ENCODE data around the gene LIMA1.
"Not testable (repeated sequence)": the region's sequence is repeated elsewhere in the genome, so short reads cannot be mapped to it uniquely, and the experiment has no call there.

Gene LIMA1

DNA sequence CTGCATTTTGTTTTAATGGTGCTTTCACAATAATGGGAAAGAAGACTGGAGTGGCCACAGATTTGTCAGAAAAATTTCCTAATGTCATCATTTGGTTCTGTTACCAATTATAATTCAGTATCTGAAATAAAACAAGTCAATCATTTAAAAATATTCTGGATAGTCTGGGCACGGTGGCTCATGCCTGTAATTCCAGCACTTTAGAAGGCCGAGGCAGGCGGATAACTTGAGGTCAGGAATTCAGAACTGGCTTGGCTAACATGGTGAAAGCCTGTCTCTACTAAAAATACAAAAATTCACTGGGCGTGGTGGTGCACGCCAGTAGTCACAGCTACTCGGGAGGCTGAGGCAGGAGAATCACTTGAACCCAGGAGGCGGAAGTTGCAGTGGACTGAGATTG is 4.0 kb upstream of the LIMA1 start:
- no peak for DNase-seq (ENCODE audit: low read depth in 1 of 2, low spot score in 1 of 2)

DNA sequence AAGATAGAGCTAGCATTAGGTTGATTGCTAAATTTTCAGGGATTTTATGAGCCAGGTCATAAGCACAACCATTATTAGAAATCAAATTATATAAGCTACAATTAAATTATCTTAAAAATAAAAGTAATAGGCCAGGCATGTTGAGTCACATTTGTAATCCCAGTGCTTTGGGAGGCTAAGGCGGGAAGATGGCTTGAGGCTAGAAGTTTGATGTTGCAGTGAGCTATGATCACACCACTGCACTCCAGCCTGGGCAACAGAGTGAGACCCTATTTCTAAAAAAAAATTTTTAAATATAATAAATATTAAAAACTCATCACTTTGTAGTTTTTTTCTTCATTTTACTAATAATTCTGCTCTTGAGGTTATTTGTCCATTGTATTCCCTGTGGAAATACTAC is 1.9 kb upstream of the LIMA1 start:
- DNase-seq (ENCODE audit: low read depth in 1 of 2, low spot score in 1 of 2), result no peak

DNA sequence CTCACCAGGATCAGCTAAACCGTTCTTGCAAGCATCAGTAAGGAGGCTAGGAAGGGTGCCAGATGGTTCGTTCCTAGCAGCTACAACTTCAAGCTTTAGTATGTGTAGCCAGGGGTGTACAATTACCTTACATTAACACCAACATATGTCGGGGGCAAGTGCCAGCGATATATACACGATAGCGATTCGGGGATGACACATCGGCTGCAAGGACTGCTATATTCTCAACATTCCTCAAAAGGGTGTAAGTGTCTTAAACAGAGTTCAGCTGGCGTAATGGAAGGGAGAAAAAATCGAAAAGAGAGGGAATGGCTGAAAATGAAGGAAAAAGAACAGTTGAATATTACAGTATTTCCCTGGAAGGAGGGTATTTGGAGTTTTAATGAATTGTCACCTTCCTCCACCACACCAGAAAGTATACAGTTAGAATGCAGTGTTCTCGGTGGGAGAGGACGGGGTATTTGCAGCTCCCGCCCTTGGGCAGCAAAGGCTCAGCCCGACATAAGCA is 545 bp downstream of the LIMA1 start:
- no peak for DNase-seq (ENCODE audit: low read depth in 1 of 2, low spot score in 1 of 2)

DNA sequence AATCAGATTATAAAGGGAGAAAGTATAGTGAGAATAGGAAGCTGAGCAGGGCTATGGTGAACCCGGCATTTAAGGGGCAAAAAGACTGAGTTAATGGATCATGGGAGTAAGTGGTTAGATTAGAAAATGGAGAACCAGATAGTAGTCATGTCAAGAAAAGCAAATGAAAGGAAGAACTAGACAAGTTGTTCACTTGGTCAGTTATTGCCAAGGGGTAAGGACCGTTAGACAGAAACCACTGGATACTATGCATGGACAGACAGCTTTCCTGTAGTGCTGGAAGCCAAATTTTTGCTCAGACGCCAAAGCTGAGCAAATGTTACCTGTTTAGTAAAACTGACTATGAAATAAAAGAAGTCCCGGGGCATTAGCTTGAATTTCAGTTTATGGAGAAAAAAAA is 3.8 kb downstream of the LIMA1 start:
- DNase-seq (ENCODE audit: low read depth in 1 of 2, low spot score in 1 of 2), result no peak

DNA sequence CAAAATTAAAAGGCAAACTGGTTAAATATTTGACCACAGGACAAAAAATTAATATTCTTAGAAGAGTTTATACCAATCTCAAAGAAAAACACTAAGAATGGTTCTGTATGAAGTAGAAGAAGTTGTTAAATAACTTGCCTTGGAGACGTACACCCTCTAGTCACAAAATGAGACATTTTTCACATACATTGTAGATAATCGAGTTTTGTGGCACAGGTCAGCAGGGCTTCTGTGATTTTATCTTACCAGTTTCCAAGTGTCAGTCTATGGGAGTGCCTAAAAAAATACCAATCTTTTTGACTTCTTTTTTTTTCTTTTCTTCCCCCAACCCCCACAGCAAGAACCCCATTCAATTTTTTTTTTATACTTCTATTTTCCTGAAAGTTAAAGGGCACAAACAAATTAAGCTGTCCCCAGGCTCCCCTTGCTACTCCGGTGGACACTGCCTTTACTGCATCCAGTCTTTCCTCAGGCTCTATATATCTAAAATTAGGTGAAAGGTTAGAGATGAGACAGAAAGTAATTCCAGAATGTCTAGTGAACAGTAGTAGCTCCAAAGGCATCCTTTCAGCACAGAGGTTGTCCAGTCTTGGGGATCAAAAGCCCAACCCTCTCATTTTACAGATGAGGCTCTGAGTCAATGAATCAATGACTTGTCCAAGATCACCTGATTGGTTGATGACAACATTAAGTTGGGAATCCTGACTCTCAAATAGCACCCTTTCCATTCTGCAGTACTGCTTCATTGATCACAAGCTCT is 6.2 kb downstream of the LIMA1 start:
- no peak for DNase-seq (ENCODE audit: low read depth in 1 of 2, low spot score in 1 of 2)

DNA sequence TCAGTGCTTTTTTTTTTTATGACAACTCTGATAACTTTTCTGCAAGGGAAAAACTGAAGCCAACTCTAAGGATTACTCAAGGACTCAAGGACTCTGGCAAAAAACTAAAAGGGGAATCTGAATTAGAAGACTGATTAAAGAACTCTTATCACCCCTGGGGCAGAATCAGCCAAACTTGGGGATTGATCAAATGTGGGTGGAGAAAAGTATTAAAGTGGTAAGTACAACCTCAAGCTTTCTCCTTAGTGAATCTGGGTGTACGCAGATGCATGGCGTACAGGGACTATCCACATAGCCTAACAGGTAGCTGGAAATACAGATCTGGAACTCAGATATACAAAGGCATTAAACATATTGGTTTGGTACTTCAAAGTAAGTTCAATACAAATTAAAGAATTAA is 7.3 kb downstream of the LIMA1 start:
- no peak for DNase-seq (ENCODE audit: low read depth in 1 of 2, low spot score in 1 of 2)

DNA sequence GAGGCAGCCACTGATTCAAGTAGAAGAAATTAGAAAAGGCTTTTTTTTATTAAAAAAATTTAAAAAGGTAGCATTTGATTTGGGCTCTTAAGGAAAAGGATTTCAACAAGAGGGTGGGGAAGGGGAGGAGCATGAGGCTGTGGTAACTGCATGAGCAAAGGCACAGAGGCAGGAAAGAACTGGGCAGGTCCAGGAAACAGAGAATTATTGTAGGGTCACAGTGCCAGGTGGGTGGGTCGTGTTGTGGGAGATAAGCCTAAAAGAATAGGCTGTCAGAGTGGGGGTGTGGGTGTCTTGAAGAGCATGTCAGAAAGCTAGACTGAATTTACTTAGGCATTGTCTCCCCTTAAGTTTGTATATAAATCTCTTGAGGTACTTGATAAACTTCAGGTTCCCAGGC is 7.8 kb downstream of the LIMA1 start:
- no peak for DNase-seq (ENCODE audit: low read depth in 1 of 2, low spot score in 1 of 2)

DNA sequence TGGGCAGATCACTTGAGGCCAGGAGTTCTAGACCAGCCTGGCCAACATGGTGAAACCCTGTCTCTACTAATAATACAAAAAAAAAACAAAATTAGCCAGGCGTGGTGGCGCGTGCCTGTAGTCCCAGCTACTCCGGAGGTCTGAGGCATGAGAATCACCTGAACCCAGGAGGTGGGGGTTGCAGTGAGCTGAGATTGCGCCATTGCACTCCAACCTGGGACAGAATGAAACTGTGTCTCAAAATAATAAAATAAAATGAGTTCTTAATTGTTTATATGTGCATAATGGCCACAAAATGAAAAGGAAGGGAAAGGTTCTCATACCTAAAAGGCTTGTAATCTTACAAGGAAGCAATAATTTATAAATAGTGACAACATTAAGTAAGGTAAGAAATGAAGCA is 8.2 kb downstream of the LIMA1 start:
- DNase-seq (ENCODE audit: low read depth in 1 of 2, low spot score in 1 of 2), result not testable (repeated sequence)

DNA sequence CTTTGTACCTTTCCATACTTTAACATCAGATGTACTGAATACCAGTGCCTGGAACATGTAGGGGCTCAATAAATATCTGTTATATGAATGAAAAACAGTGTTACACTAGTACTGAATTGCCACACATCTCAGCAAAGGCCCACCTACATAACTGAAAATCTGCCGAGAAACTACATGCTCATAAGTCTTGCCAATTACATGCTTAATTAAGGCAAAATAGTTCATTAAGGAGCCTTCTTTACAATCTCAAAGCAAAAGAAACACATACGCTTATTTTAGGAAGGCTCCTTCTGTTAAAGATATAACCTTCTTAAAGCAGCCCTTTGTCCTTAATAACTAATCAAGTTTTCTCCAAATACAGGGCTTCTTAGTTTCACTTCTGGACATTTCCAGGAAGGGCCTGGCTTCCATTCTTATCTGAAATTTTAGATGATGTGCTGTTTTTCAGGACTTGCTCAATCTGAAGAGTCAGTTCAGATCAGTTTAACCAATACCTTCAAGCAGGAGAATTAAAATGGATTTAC is 11.5 kb downstream of the LIMA1 start:
- DNase-seq (ENCODE audit: low read depth in 1 of 2, low spot score in 1 of 2), result no peak

DNA sequence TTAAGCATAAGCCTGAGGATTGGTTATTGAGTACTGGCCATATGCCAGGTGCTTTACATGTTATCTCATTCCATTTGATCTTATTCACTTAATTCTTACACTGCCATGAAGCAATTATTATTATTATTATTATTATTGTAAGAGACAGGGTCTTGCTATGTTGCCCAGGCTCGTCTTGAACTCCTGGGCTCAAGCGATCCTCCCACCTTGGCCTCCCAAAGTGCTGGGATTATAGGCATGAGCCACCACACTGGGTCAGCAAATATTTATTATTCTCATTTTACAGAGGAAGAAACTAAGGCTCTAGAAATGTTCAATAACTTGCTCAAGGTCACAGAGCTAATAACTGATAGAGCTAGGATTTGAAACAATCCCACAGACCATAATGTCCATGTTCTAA is 14.8 kb downstream of the LIMA1 start:
- DNase-seq (ENCODE audit: low read depth in 1 of 2, low spot score in 1 of 2), result no peak

DNA sequence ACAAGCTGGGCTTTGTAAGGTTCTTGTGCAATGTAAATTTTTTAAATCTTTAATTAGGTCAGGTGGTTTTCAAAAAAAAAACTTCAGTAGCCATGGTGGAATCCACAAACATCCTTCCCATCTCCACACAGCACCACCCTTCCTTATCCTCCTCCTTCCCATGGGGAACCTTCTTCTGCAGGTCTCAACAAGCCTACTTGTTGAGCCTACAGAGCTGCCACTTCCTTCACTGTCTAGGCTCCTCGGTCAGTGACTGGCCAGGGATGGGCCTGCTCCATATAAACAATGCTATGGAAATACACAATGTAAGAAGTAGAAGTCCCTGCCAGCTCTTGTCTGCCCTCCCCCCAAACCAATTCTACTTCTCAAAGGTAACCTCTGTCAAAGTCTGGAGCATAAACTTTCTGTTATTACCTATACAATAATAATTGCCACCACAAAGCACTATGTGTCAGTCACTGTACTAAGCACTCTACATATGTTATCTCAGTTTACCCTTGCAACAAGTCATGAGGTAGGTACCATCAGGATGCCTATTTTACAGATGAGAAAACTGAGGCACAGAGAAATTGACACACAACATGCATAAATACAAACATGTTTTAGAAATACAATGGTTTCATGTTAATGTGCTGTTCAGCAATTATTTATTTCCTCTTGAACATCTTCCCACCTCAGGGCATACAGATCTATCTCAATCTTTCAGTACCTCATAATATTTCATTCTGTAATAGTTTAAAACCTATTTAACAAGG is 17.4 kb downstream of the LIMA1 start:
- DNase-seq (ENCODE audit: low read depth in 1 of 2, low spot score in 1 of 2), result no peak

DNA sequence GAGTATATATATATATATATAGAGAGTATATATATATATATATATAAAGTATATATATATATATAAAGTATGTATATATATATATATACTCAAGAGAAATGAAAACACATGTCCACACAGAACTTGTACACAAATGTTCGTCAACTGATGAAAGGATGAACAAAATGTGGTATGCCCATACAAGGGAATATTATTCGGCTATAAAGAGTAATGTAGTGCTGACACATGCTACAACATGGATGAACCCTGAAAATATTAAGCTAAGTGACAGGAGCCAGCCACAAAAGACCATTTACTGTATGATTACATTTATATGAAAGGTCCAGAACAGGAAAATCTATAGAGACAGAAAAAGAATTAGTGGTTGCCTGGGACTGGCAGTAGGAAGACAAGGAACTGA is 19.5 kb downstream of the LIMA1 start:
- DNase-seq (ENCODE audit: low read depth in 1 of 2, low spot score in 1 of 2), result no peak

DNA sequence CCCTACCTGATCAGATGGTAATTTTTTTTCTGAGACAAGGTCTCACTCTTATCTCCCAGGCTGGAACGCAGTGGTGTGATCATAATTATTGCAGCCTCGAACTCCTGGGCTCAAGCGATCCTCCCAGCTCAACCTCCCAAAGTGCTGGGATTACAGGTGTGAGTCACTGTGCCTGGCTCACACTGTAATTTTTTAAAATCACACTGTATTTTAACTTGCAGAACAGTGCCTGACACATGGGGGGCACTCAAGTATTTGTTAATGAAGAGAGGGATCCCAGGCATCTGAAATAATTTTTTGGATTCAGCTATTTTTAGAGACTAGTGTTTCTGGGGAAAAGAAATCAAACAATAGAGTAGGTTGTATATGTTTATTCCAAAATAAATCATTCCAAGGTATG is 21.7 kb downstream of the LIMA1 start:
- DNase-seq (ENCODE audit: low read depth in 1 of 2, low spot score in 1 of 2), result no peak

DNA sequence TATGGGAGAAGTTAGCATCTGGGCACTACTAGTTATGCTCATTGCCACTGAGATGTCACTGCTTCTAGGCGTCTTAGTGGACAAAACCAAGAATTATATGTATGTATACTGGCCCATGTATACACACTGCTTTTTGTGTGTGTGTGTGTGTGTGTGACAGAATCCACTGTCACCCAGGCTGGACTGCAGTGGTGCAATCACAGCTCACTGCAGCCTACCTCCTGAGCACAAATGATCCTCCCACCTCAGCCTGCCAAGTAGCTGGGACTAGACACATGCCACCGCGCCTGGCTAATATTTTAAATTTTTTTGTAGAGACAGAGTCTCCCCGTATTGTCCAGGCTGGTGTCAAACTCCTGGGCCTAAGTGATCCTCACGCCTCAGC is 25.2 kb downstream of the LIMA1 start:
- DNase-seq (ENCODE audit: low read depth in 1 of 2, low spot score in 1 of 2), result no peak

DNA sequence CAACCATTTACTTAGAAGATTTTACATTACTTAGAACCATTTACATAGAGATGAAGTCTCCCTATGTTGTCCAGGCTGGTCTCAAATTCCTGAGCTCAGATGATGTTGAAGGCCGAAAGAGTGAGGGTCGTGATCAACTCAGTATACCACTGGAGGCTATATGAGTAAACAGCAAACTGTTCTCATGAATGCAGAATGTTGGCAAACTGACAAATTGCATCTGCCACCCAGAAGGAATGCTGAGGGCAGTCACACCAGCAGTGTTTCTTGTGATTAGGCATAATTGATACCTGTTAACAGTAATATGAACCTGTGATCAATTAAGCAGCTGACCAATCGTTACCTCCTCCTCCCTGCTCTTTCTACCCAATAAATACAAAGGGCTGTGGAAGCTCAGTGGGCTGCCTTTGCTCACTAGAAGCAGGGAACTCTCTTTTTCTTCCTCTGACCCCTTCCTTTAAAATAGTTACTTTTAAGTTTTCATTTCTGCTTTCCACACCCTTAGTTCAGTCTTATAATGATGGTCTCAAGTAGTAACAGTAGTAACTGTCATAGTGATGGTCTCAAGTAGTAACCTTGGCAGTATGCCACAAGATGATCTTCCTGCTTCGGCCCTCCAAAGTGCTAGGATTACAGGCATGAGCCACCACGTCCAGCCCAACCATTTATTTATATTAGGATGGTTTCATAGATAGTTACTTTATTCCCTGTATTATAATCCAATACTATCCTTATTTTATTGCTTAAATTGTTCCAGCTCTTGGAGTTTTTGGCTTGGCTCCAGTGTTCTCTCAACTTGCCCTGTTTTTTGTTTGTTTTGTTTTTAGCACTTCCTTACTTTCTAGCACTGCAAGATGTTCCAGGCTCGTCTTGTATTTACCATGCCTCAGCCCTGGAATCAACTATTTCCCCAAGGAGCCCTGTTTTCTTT is 25.8 kb downstream of the LIMA1 start:
- no peak for DNase-seq (ENCODE audit: low read depth in 1 of 2, low spot score in 1 of 2)

DNA sequence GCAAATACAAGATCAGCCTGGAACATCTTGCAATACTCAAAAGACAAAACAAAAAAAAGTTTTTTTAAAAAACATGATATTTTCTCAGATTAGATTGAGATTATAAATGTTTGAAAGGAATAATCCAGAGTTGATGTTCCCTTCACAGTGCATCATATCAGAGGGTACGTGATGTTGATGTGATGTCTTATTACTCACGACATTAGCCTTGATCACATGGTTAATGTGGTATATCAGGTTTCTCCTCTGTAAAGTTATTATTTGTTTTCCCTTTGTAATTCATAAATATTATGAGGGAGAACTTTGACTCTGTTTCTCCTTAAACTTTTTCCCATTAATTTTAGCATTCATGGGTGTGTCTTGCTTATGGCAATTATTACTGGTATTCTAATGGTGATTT is 26.6 kb downstream of the LIMA1 start:
- DNase-seq (ENCODE audit: low read depth in 1 of 2, low spot score in 1 of 2), result no peak

DNA sequence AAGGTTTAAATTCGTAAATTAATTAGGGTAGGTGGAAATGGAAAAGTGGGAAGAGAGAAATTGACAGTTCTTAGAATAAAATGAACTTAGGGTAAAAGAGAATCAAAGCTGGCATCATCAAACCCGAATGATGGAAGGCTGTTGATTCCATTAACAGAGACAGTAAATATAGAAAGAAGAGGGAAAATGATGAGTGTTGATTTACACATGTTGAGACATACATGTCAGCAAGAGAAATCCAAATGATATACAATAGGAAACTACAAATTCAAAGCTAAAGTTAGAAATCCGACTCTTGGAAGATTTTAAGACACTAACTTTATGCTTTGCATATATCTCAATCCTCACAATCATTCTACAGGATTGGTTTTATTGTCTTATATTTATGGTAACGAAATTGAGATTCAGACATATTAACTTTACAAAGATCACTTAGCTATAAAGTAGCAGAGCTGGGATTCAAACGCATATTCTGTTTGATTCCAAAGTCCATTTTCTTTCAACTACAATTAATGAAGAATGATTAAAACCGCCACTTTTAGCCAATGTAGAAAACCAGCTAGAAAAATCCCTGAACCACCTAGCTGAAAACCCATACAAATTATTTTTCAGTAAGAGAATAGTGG is 30.2 kb downstream of the LIMA1 start:
- no peak for DNase-seq (ENCODE audit: low read depth in 1 of 2, low spot score in 1 of 2)

DNA sequence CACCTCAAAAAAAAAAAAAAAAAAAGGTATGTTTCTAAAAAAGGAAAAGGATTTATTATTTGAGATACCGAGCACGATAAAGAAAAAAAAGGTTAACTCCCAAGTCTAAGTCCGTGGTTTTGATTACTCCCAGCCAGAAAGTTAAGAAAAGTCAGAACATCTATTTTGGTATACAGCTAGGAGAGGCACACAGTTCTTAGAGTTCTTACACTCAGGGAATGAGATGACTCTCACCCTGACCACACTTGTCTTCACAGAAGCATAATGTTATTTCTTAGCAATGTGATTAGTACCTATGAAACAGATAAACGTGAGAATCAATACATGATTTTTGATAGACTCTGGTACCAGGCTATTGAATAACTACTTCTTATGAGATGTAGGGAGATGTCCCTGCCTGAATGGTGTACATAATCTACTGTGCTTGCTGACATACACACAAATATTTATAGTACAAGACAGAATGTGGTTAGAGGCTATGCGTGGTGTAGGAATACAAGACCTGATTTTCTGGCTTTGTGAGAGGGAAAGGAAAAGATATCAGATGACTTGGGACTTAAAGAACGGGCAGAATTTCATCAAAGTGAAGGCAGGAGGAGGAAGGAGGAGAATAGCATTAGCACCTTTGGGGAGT is 31.6 kb downstream of the LIMA1 start:
- no peak for DNase-seq (ENCODE audit: low read depth in 1 of 2, low spot score in 1 of 2)

DNA sequence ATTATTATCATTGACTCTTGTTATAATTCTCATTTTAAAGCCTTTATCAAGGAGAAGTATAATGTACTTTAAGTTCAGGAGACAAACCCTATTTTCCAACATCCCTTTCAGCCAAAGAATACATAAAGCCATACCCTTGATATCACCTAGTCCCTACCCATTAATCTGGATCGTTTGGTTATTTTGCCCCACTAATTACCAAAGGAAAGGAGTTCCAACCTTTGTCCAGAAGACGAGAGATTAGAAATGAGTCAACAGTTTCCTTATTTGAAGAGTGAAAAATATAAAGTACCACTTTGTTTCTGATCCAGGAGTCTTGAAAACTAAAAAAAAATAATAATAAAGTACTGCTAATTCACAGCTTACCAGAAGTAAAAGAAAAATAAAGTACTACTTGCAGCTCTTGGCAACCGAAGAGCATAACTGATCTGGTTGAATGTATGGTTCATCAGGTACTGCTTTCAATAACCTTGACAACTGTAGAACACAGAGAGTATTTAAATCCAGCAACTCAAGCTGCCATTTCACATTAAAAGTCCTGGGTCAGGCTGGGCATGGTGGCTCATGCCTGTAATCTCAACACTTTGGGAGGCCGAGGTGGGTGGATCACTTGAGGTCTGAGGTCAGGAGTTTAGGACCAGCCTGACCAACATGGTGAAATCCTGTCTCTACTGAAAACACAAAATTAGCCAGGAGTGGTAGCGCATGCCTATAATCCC is 33.7 kb downstream of the LIMA1 start:
- no peak for DNase-seq (ENCODE audit: low read depth in 1 of 2, low spot score in 1 of 2)

DNA sequence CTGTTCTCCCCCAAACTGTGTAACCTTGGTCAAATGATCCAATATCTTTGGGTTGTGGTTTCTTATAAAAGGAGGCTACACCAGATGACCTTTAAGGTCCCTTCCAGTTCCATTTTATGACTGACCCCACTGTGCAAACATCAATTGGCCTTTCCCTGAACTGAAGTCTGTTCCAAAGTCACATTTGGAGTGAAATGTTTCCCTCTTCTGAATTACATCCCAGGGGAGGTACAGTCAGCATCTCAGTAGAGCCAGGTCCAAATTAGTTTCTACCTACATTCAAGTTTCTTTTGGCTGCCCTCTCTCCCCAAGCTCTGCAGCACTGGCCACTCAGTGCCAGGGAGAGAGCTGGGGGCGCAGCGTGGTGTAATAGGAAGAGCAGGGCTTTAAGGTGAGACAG is 34.4 kb downstream of the LIMA1 start:
- DNase-seq (ENCODE audit: low read depth in 1 of 2, low spot score in 1 of 2), result no peak

Measured in activated CD4-positive, alpha-beta T cell treated with anti-CD3 and anti-CD28 coated beads, Interleukin-2, amount 50 U/mL, for 24 hours (primary cell).